Lung (tissue), 12 donors: Measurements from ENCODE around the gene TRAF2. TPM values are rescaled to one million over a fixed set of nuclear protein-coding genes. Genes with fewer than 3 reads are reported as not detected.

ENCODE experiments used
- ATAC-seq: fragments of 200-7000 bp; cut with Tn5 transposase; one replicate; pipeline ENCODE4 v1.9.1; 2020; ENCODE audit warnings: moderate number of reproducible peaks; ENCODE audit not compliant: insufficient read depth, low FRiP score
- DNase-seq, 3 donors: peaks; one replicate each; pipeline ENCODE4 v3.0.0-alpha.2; 2013 to 2017
- H3K27ac ChIP-seq, 2 donors: one replicate each; pipeline ENCODE4 v1.5.1; 2013; ENCODE audit warnings: mild to moderate bottlenecking in 2 of 2, moderate library complexity in 2 of 2, control low read depth in 1 of 2, inconsistent platforms in 1 of 2, low read depth in 1 of 2, low read length in 1 of 2
- H3K27me3 ChIP-seq, 3 donors: one replicate each; pipeline ENCODE4 v1.5.1; 2013; ENCODE audit warnings: low read length in 2 of 3; ENCODE audit not compliant: control insufficient read depth in 3 of 3, insufficient read depth in 3 of 3
- H3K36me3 ChIP-seq, 4 donors: one replicate each; pipeline ENCODE4 v1.5.1; 2013; ENCODE audit warnings: low read length in 4 of 4, mild to moderate bottlenecking in 1 of 4, moderate library complexity in 1 of 4; ENCODE audit not compliant: control insufficient read depth in 4 of 4, insufficient read depth in 4 of 4
- H3K4me1 ChIP-seq, 5 donors: one replicate each; pipeline ENCODE4 v1.5.1; 2013; ENCODE audit warnings: low read length in 5 of 5, mild to moderate bottlenecking in 2 of 5, moderate library complexity in 1 of 5; ENCODE audit not compliant: control insufficient read depth in 5 of 5, insufficient read depth in 5 of 5
- H3K4me3 ChIP-seq: one replicate; pipeline ENCODE4 v1.5.1; 2013; ENCODE audit warnings: mild to moderate bottlenecking, control low read depth, moderate library complexity
- H3K9ac ChIP-seq, 2 donors: one replicate each; pipeline ENCODE4 v1.5.1; 2013; ENCODE audit warnings: low read length in 2 of 2, control low read depth in 1 of 2; ENCODE audit not compliant: insufficient read depth in 1 of 2
- H3K9me3 ChIP-seq, 4 donors: one replicate each; pipeline ENCODE4 v1.5.1; 2013; ENCODE audit warnings: low read length in 3 of 4, mild to moderate bottlenecking in 1 of 4, moderate library complexity in 1 of 4; ENCODE audit not compliant: control insufficient read depth in 4 of 4, insufficient read depth in 3 of 4
- WGBS, 2 donors: extraction: QIAGEN DNeasy Blood & Tissue Kit; methylation state at CpG; one replicate each; pipeline ENCODE4 v1.1.7; 2013; 5-methylcytosine and 5-hydroxymethylcytosine counted together
- polyA plus RNA-seq, 2 donors: library from polyadenylated mRNA; stranded (reverse); fragments of 200-250 nt; gene quantifications; one replicate each; pipeline ENCODE4 v1.2.1, GENCODE V29; 2013
- total RNA-seq, 2 donors: library from RNA; depleted of rRNA in 1 of 2; stranded (reverse); fragments of >200 nt in 1 of 2; gene quantifications; one replicate each; pipeline ENCODE4 v1.2.1, GENCODE V29; 2014 to 2021
- TF ChIP-seq, protein P1 (sequence below): IDR thresholded peaks from 2 replicates; pipeline ENCODE4 v1.5.1; 2012; ENCODE audit warnings: mild to moderate bottlenecking; ENCODE audit errors: control extremely low read depth, extremely low read depth
- donor health status: control.
- donor health status: control.
- donor health status: Bipolar disorder and iron deficiency.
- donor health status: healthy.
- donor health status: DM: yes; HTN: yes; CAD: no.

TRAF2 gene
- total and polyA plus RNA-seq, 4 donors, result 11.3 to 19.1 (median 15.2) TPM

DNA sequence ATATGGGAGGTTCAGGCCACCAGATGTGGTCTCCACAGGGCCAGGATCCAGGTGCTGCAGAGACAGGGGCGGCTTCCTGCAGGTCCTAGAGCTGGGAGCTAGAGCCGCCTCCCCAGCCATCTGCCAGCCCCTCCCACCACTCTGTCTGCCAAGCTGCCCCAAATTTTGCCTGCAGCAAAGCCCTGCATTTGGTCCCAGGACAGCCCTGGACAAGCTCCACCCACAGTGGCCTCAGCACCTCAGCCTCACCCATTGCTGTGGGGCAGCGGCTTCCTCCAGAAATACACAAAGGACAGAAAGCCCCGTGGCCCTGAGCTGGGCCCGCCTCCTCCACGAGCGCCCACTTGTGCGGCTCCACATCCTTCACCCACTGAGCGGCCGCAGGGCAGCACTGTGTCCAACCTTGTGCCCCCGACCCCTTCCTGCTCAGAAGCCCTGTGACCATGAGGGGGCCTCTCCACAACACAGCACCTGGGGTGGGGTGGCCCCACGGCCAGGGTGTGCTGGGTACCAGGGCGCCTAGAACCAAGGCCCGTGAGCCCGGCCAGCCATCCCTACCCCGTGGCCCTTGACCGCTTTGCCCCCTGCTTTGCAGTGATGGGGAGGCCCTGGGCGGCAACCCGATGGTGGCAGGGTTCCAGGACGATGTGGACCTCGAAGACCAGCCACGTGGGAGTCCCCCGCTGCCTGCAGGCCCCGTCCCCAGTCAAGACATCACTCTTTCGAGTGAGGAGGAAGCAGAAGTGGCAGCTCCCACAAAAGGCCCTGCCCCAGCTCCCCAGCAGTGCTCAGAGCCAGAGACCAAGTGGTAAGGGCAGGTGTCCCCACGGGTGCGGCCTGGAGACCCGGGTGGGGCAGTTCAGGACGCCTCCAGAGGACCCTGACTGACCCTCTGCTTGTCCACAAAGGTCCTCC, 47.7 kb upstream of the TRAF2 start:
- Histone ChIP-seq H3K4me3 (no peak overlapping the region), H3K9ac (no peak overlapping the region), H3K36me3 (peaks cover 0 to 46% (median 2%) of the 10 kb centered on the region in 4 donors), H3K27me3 (peaks cover 0 to 5% (median 3%) of the 10 kb centered on the region in 3 donors), H3K4me1 (peaks cover 0 to 23% (median 8%) of the 10 kb centered on the region in 5 donors), H3K9me3 (no peaks in the 10 kb centered on the region), H3K27ac (no peak overlapping the region)
- 91% methylated on average over 29 of the region's 29 CpGs for WGBS, 2 donors
- ATAC-seq (no peak), DNase-seq (no peak)
- TF ChIP-seq, protein P1, sequence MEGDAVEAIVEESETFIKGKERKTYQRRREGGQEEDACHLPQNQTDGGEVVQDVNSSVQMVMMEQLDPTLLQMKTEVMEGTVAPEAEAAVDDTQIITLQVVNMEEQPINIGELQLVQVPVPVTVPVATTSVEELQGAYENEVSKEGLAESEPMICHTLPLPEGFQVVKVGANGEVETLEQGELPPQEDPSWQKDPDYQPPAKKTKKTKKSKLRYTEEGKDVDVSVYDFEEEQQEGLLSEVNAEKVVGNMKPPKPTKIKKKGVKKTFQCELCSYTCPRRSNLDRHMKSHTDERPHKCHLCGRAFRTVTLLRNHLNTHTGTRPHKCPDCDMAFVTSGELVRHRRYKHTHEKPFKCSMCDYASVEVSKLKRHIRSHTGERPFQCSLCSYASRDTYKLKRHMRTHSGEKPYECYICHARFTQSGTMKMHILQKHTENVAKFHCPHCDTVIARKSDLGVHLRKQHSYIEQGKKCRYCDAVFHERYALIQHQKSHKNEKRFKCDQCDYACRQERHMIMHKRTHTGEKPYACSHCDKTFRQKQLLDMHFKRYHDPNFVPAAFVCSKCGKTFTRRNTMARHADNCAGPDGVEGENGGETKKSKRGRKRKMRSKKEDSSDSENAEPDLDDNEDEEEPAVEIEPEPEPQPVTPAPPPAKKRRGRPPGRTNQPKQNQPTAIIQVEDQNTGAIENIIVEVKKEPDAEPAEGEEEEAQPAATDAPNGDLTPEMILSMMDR, result no peak

DNA sequence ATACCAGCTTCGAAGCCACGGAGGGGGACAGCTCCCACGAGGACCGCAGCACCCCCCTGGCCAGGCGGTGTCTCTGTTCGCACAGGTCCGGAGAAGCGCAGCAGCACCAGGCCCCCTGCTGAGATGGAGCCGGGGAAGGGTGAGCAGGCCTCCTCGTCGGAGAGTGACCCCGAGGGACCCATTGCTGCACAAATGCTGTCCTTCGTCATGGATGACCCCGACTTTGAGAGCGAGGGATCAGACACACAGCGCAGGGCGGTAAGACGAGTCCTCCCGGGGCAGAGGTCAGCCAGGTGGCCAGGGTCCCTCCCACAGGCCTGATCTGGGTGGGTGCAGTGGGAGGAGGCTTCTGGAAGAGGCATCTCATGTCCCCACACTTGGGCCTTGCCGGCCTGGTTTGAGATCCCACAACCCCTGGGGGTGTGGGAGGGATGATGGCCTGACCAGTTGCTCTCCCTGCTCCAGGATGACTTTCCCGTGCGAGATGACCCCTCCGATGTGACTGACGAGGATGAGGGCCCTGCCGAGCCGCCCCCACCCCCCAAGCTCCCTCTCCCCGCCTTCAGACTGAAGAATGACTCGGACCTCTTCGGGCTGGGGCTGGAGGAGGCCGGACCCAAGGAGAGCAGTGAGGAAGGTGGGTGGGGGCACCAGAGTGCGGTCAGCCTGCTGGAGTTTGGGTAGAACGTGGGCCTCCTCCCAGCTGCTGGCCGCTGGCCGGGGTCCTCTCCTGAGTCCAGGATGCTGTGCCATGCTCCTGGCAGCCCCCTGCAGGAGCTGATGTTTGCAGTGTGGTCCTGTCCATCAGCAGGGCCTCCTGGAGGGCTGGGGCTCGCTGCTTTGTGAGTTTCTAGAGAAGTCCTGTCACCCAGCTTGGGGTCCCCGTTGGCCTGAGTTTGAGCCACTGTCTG, 46.8 kb upstream of the TRAF2 start:
- no peak for ATAC-seq
- Histone ChIP-seq H3K9me3 (no peaks in the 10 kb centered on the region), H3K9ac (no peak overlapping the region), H3K4me1 (peaks cover 0 to 23% (median 10%) of the 10 kb centered on the region in 5 donors), H3K4me3 (no peak overlapping the region), H3K27me3 (peaks cover 0 to 5% (median 3%) of the 10 kb centered on the region in 3 donors), H3K36me3 (peaks cover 0 to 43% (median 2%) of the 10 kb centered on the region in 4 donors), H3K27ac (no peak overlapping the region)
- TF ChIP-seq, protein P1, result no peak
- no peak for DNase-seq
- WGBS, 2 donors, result 92 to 94% methylated on average over 34 to 36 of the region's 36 CpGs

DNA sequence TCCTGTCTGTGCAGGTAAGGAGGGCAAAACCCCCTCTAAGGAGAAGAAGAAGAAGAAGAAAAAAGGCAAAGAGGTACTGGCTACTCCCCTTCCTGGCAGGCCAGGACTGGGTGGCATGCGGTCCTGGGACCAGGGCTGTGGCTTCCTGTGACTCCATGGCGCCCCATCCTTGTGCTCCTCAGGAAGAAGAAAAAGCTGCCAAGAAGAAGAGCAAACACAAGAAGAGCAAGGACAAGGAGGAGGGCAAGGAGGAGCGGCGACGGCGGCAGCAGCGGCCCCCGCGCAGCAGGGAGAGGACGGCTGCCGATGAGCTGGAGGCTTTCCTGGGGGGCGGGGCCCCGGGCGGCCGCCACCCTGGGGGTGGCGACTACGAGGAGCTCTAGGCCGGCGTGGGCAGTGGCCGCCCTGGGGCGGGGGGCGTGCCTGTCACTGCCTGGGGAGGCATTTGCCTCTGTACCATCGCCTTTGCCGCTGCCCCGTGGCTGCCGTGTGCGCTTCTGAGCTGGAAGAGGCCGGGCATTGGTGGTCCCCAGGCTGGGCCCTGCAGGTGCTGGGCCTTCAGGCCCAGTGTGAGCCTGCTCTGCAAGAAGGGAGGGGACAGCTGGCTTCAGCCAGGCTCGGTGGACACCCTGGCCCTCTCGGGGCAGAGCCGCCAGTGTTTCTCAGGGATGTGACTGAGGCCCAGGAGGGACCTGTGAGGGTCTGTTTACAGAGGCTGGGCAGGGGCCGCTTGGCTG, 46.0 kb upstream of the TRAF2 start:
- H3K4me3 ChIP-seq, result no peak overlapping the region
- H3K36me3 ChIP-seq, result peaks cover 0 to 40% (median 2%) of the 10 kb centered on the region in 4 donors
- no peak overlapping the region for H3K27ac ChIP-seq
- no peak overlapping the region for H3K9ac ChIP-seq
- no peak for DNase-seq
- TF ChIP-seq, protein P1, result no peak
- ATAC-seq, result no peak
- peaks cover 0 to 1% (median 0%) of the 10 kb centered on the region in 4 donors for H3K9me3 ChIP-seq
- peaks cover 0 to 8% (median 3%) of the 10 kb centered on the region in 3 donors for H3K27me3 ChIP-seq
- 80 to 84% methylated on average over 23 to 32 of the region's 32 CpGs for WGBS, 2 donors
- H3K4me1 ChIP-seq, result peaks cover 0 to 23% (median 10%) of the 10 kb centered on the region in 5 donors
